Thoracic aorta (tissue), 2 donors: ENCODE data around the gene FGGY. TPM values are rescaled to one million over a fixed set of nuclear protein-coding genes. Genes with fewer than 3 reads are reported as not detected.

Experiments used
- ATAC-seq: fragments of 150-250 bp; one replicate; pipeline ENCODE4 v1.8.0; 2017; ENCODE audit warnings: low read depth; ENCODE audit not compliant: insufficient number of reproducible peaks, low FRiP score
- DNase-seq: peaks from one replicate; pipeline ENCODE4 v3.0.0-alpha.2; 2020; ENCODE audit warnings: low spot score
- H3K27ac ChIP-seq, 2 donors: fragments of 200-600 bp; sonication (generic); 1 replicate in 1 of 2; 2 replicates in 1 of 2; pipeline ENCODE4 v1.5.1; 2016; ENCODE audit warnings: mild to moderate bottlenecking in 2 of 2, moderate library complexity in 2 of 2
- H3K27me3 ChIP-seq: fragments of 200-600 bp; sonication (generic); replicated peaks from 2 replicates; pipeline ENCODE4 v1.6.0; 2016; ENCODE audit warnings: mild to moderate bottlenecking; ENCODE audit not compliant: insufficient read depth
- H3K36me3 ChIP-seq: fragments of 200-600 bp; sonication (generic); one replicate; pipeline ENCODE4 v1.5.1; 2016
- H3K4me1 ChIP-seq, 2 donors: fragments of 200-600 bp; sonication (generic); 1 replicate in 1 of 2; 2 replicates in 1 of 2; pipeline versions ENCODE4 v1.5.1 to v1.6.0; 2016; ENCODE audit warnings: low read depth in 2 of 2, mild to moderate bottlenecking in 1 of 2; ENCODE audit not compliant: control insufficient read depth in 1 of 2
- H3K4me3 ChIP-seq: fragments of 200-600 bp; sonication (generic); 2 replicates; pipeline ENCODE4 v1.5.1; 2016; ENCODE audit warnings: mild to moderate bottlenecking
- H3K9me3 ChIP-seq: fragments of 200-600 bp; sonication (generic); 2 replicates; pipeline ENCODE4 v1.5.1; 2016
- CTCF ChIP-seq: fragments of 200-600 bp; sonication (generic); IDR thresholded peaks from one replicate; pipeline ENCODE4 v1.5.1; 2019; ENCODE audit warnings: antibody characterized with exemption
- total RNA-seq, 2 donors: library from RNA; depleted of rRNA; stranded (reverse); fragments of >200 nt; gene quantifications; one replicate each; pipeline versions ENCODE4 v1.1.0 to v1.2.3, GENCODE V29; 2016

Gene FGGY
- total RNA-seq, 2 donors from 2014 or later = 6.5 to 9.9 TPM

- DNase-seq (no peak), ATAC-seq (no peak)
- no peak for TF ChIP-seq CTCF
- H3K36me3 ChIP-seq = no peaks in the 10 kb centered on the region
- no peak overlapping the region for H3K27ac ChIP-seq
- H3K4me1 ChIP-seq = peaks cover 7 to 8% of the 10 kb centered on the region in 2 donors
- no peaks in the 10 kb centered on the region for H3K27me3 ChIP-seq
- no peaks in the 10 kb centered on the region for H3K9me3 ChIP-seq
- H3K4me3 ChIP-seq = no peak overlapping the region
These were observed 59.7 kb downstream of the FGGY start for GRCh38 chr1:59356627-59357026.

GRCh38 chr1:59357645-59358320 is 60.9 kb downstream of the FGGY start:
- H3K27me3 ChIP-seq = no peaks in the 10 kb centered on the region
- no peak for DNase-seq
- ATAC-seq = no peak
- no peaks in the 10 kb centered on the region for H3K36me3 ChIP-seq
- H3K27ac ChIP-seq = no peak overlapping the region
- TF ChIP-seq CTCF = no peak
- H3K4me1 ChIP-seq = peaks cover 7 to 8% of the 10 kb centered on the region in 2 donors
- H3K9me3 ChIP-seq = no peaks in the 10 kb centered on the region
- no peak overlapping the region for H3K4me3 ChIP-seq

GRCh38 chr1:59359325-59359724 is 62.4 kb downstream of the FGGY start:
- no peak for TF ChIP-seq CTCF
- Histone ChIP-seq H3K4me1 (peaks cover 7 to 13% of the 10 kb centered on the region in 2 donors), H3K27me3 (no peaks in the 10 kb centered on the region), H3K4me3 (no peak overlapping the region), H3K27ac (no peak overlapping the region), H3K9me3 (no peaks in the 10 kb centered on the region), H3K36me3 (no peaks in the 10 kb centered on the region)
- ATAC-seq (no peak), DNase-seq (no peak)

- TF ChIP-seq CTCF = no peak
- peak; percentile 42 for ATAC-seq
- H3K27me3 ChIP-seq = no peaks in the 10 kb centered on the region
- H3K9me3 ChIP-seq = no peaks in the 10 kb centered on the region
- H3K4me1 ChIP-seq = peaks cover 5 to 20% of the 10 kb centered on the region in 2 donors
- H3K27ac ChIP-seq = no peak overlapping the region
- no peaks in the 10 kb centered on the region for H3K36me3 ChIP-seq
- DNase-seq = peak; percentile 4
- H3K4me3 ChIP-seq = no peak overlapping the region
These were observed 63.3 kb downstream of the FGGY start for GRCh38 chr1:59360170-59360569.

- Histone ChIP-seq H3K4me3 (no peak overlapping the region), H3K9me3 (no peaks in the 10 kb centered on the region), H3K36me3 (no peaks in the 10 kb centered on the region), H3K27ac (no peak overlapping the region), H3K27me3 (no peaks in the 10 kb centered on the region), H3K4me1 (peaks cover 0 to 18% of the 10 kb centered on the region in 2 donors)
- ATAC-seq (no peak), DNase-seq (no peak)
- no peak for TF ChIP-seq CTCF
These were observed 63.8 kb downstream of the FGGY start for GRCh38 chr1:59360729-59361128.
